Epithelial cell of proximal tubule (primary cell): Measurements from ENCODE around the gene CTIF. TPM values are rescaled to one million over a fixed set of nuclear protein-coding genes. Genes with fewer than 3 reads are reported as not detected.

ENCODE experiments used
- DNase-seq: peaks from one replicate; pipeline ENCODE4 v3.0.0-alpha.2; 2011; ENCODE audit warnings: low read depth
- H3K4me3 ChIP-seq: 2 replicates; pipeline ENCODE4 v1.5.1; 2011; ENCODE audit warnings: low read depth, mild to moderate bottlenecking, low read length
- CTCF ChIP-seq: conservative IDR thresholded peaks from 2 replicates; pipeline ENCODE4 v1.5.1; 2012; ENCODE audit warnings: low read depth, mild to moderate bottlenecking, low read length
- total RNA-seq: library from RNA; depleted of rRNA; stranded (reverse); fragments of >200 nt; gene quantifications from 2 replicates; pipeline ENCODE4 v1.2.3, GENCODE V29; 2015

Gene CTIF
- total RNA-seq, 1 donor from 2014 or later: 12.9 TPM

GRCh38 chr18:48669991-48670750 lies 131.3 kb downstream of the CTIF start:
- no peak for DNase-seq
- H3K4me3 ChIP-seq: no peak overlapping the region
- no peak for TF ChIP-seq CTCF

GRCh38 chr18:48670751-48671560 lies 132.1 kb downstream of the CTIF start:
- TF ChIP-seq CTCF: no peak
- H3K4me3 ChIP-seq: no peak overlapping the region
- DNase-seq: no peak

GRCh38 chr18:48671561-48671945 lies 132.7 kb downstream of the CTIF start:
- no peak for TF ChIP-seq CTCF
- DNase-seq: no peak
- no peak overlapping the region for H3K4me3 ChIP-seq

GRCh38 chr18:48672671-48673340 lies 134.0 kb downstream of the CTIF start:
- no peak overlapping the region for H3K4me3 ChIP-seq
- TF ChIP-seq CTCF: no peak
- DNase-seq: no peak

- H3K4me3 ChIP-seq: no peak overlapping the region
- no peak for TF ChIP-seq CTCF
- no peak for DNase-seq
Observed at GRCh38 chr18:48673456-48673852, 134.6 kb downstream of the CTIF start.

GRCh38 chr18:48673853-48674721 lies 135.3 kb downstream of the CTIF start:
- no peak overlapping the region for H3K4me3 ChIP-seq
- DNase-seq: no peak
- TF ChIP-seq CTCF: no peak
